Activated CD4-positive, alpha-beta T cell treated with anti-CD3 and anti-CD28 coated beads, Interleukin-2, amount 50 U/mL, for 16 hours (primary cell): ENCODE data around the gene DBF4B.
"Not testable (repeated sequence)": the region's sequence is repeated elsewhere in the genome, so short reads cannot be mapped to it uniquely, and the experiment has no call there.

ENCODE experiments used
- DNase-seq: peaks from one replicate; pipeline ENCODE4 v3.0.0-alpha.2; 2020

DBF4B gene

GRCh38 chr17:44708401-44709263 lies at the start of gene DBF4B:
DBF4B (plus strand) TSS chr17:44708665; CDS start chr17:44708821, 156 bp downstream.
- peak; percentile 91 for DNase-seq

- no peak for DNase-seq
Measured at GRCh38 chr17:44661835-44662234, 46.6 kb upstream of the DBF4B start.

- DNase-seq, result no peak
Measured at GRCh38 chr17:44663095-44663494, 45.4 kb upstream of the DBF4B start.

GRCh38 chr17:44664867-44665266 lies 43.6 kb upstream of the DBF4B start:
- no peak for DNase-seq

GRCh38 chr17:44666006-44666405 lies 42.5 kb upstream of the DBF4B start:
- no peak for DNase-seq

- no peak for DNase-seq
Measured at GRCh38 chr17:44672479-44673093, 35.9 kb upstream of the DBF4B start.

- DNase-seq, result no peak
Measured at GRCh38 chr17:44673893-44674292, 34.6 kb upstream of the DBF4B start.

- DNase-seq, result no peak
Measured at GRCh38 chr17:44677136-44677535, 31.3 kb upstream of the DBF4B start.

- DNase-seq, result not testable (repeated sequence)
Measured at GRCh38 chr17:44683303-44683702, 25.2 kb upstream of the DBF4B start.

GRCh38 chr17:44687756-44688155 lies 20.7 kb upstream of the DBF4B start:
- no peak for DNase-seq

GRCh38 chr17:44688200-44688599 lies 20.3 kb upstream of the DBF4B start:
- DNase-seq, result no peak

GRCh38 chr17:44688675-44689476 lies 19.6 kb upstream of the DBF4B start:
- DNase-seq, result no peak

GRCh38 chr17:44689477-44690217 lies 18.8 kb upstream of the DBF4B start, which contains the start of gene CCDC43:
CCDC43 (minus strand) TSS chr17:44689776; CDS start chr17:44689753, 23 bp downstream.
- DNase-seq, result peak; percentile 94

GRCh38 chr17:44690746-44691306 lies 17.6 kb upstream of the DBF4B start:
- peak; percentile 29 for DNase-seq

- DNase-seq, result no peak
Measured at GRCh38 chr17:44693609-44694008, 14.9 kb upstream of the DBF4B start.

- not testable (repeated sequence) for DNase-seq
Measured at GRCh38 chr17:44700288-44700687, 8.2 kb upstream of the DBF4B start.

- no peak for DNase-seq
Measured at GRCh38 chr17:44707755-44708400, 587 bp upstream of the DBF4B start.

- DNase-seq, result no peak
Measured at GRCh38 chr17:44719444-44719843, 11.0 kb downstream of the DBF4B start.

GRCh38 chr17:44722254-44722653 lies 13.8 kb downstream of the DBF4B start:
- no peak for DNase-seq

GRCh38 chr17:44726121-44726520 lies 17.7 kb downstream of the DBF4B start:
- DNase-seq, result not testable (repeated sequence)

GRCh38 chr17:44733753-44734152 lies 25.3 kb downstream of the DBF4B start:
- DNase-seq, result no peak

- DNase-seq, result no peak
Measured at GRCh38 chr17:44734272-44734671, 25.8 kb downstream of the DBF4B start.
